GM21381 (cell line): Measurements from ENCODE around the gene SETD2.
A peak's percentile ranks its signal among the peaks of the same experiment; 100 is the strongest.

Experiments
- ATAC-seq: cut with Tn5 transposase; IDR thresholded peaks from one replicate; pipeline ENCODE4 v1.9.1; 2021; ENCODE audit warnings: mild to moderate bottlenecking, moderate library complexity; ENCODE audit not compliant: unreplicated experiment

SETD2 gene

DNA sequence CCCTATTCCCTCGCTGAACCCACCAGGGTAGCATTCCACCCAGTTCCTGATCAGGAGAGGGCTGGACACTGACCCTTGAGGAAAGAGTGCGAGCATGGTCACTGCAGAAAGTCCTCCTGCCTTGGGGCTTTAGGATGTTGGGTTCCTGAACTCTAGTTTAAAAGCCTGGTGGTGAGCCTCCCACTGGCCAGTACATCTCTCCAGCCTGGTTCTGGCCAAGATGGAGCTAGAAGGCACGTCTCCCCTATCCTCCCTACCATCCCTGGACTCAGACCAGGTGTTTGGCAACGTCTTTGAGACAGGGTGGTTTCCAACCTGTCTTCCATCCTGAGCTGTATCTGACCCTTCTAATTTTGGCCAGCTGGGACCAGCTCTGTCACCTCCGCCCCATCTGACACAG lies 153.0 kb downstream of the SETD2 start:
- ATAC-seq = no peak

- no peak for ATAC-seq
Observed at GRCh38 chr3:47010111-47010712, 153.7 kb downstream of the SETD2 start.

DNA sequence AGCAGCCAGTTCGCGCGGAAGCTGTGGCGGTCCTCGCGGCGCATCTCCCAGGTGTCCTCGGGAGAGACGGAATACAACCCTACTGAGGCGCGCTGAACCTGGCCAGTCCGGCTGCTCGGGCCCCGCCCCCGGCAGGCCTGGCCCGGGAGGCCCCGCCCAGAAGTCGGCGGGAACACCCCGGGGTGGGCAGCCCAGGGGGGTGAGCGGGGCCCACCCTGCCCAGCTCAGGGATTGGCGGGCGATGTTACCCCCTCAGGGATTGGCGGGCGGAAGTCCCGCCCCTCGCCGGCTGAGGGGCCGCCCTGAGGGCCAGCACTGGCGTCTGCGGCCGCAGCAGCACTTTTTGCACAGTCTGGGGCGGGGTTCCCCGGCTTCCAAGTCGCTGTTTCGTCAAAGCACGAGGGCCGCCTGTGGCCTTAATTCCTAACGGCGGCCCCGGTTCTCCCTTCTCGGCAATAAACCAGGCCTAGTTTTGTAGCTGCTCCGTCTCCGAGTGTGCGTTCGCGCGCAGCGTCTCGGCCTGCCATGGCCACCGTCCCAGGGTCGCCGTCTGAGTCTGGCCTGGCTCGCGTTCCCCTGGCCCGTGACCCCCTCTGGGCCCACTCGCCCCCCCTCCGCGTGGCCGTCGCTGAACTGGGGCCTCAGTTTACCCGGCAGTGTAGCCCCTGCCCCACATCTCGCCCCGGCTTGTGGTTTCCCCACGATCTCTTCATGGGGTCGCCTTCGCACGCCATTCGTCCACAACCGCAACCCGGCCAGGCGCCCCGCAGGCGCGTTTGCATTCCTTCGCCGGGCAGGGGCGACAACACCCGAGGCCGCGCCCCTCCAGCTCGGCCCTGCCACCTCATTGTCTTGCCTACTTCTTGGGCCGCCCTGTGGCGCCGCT lies 154.4 kb downstream of the SETD2 start:
- peak; percentile 78 for ATAC-seq

GRCh38 chr3:47008851-47009224 lies 155.1 kb downstream of the SETD2 start:
- no peak for ATAC-seq

GRCh38 chr3:47008234-47008796 lies 155.6 kb downstream of the SETD2 start:
- ATAC-seq = no peak

DNA sequence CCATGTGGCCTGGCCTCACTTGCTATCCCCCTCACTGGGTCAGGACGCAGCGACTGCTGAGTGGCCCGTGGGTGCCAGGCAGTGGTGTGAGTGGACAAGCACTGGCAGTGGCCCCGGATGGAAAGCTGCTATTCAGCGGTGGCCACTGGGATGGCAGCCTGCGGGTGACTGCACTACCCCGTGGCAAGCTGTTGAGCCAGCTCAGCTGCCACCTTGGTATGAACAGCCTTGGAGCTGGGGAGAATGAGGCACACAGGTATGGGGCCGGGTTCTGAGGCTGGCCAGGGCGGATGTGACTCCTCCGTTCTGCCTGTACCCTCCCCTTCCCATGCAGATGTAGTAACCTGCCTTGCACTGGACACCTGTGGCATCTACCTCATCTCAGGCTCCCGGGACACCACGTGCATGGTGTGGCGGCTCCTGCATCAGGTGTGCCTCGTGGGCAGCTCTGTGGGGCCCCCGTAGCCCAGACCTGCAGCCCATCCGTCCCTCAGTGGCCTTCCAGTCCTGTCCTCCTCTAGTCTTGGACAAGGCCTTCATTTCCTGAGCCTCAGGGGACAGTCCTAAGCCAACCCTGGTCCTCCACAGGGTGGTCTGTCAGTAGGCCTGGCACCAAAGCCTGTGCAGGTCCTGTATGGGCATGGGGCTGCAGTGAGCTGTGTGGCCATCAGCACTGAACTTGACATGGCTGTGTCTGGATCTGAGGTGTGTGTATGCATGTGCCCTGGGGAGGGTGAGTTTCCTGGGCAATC lies 156.3 kb downstream of the SETD2 start:
- no peak for ATAC-seq

GRCh38 chr3:47007001-47007400 lies 156.9 kb downstream of the SETD2 start:
- no peak for ATAC-seq

GRCh38 chr3:47006145-47006651 lies 157.7 kb downstream of the SETD2 start:
- no peak for ATAC-seq

DNA sequence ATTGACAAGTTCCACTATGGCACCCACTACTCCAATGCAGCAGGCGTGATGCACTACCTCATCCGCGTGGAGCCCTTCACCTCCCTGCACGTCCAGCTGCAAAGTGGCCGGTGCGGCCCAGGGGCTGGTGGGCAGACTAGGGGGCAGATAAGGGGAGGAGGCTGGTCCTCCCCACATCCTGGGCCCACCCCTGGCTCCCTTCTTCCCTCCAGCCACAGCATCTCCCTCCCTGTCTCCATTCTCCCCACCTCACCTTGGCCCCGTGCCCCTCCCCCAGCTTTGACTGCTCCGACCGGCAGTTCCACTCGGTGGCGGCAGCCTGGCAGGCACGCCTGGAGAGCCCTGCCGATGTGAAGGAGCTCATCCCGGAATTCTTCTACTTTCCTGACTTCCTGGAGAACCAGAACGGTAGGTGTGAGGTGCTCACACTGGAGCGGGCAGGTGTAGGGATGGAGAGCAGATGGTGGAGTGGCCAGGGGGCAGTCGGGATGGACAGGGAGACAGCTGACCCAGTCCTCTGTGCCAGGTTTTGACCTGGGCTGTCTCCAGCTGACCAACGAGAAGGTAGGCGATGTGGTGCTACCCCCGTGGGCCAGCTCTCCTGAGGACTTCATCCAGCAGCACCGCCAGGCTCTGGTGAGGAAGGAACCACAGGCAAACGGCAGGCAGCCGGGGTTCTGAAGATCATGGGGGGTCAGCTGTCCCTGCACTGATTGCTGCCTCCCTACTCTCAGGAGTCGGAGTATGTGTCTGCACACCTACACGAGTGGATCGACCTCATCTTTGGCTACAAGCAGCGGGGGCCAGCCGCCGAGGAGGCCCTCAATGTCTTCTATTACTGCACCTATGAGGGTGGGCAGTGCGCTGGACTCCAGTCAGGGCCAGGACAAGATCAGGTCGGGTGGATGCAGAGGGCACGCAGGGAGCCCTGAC lies 158.4 kb downstream of the SETD2 start:
- ATAC-seq = no peak

- no peak for ATAC-seq
Observed at GRCh38 chr3:47004369-47005211, 159.3 kb downstream of the SETD2 start.

GRCh38 chr3:47003461-47004368 lies 160.2 kb downstream of the SETD2 start:
- ATAC-seq = no peak

DNA sequence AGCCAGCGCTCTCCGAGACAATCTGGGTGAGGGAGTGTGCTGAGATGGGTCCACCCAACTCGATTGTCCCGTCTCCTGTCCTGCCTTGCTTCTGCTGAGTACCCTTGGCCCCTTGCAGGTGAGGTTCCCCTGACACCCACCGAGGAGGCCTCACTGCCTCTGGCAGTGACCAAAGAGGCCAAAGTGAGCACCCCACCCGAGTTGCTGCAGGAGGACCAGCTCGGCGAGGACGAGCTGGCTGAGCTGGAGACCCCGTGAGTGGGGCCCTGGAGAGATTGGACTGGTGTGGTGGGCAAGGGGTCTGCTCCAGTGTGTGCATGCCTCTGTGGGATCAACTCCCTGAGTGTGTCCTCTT lies 160.9 kb downstream of the SETD2 start:
- ATAC-seq = no peak

GRCh38 chr3:47002171-47003055 lies 161.5 kb downstream of the SETD2 start:
- no peak for ATAC-seq

GRCh38 chr3:47001731-47002170 lies 162.2 kb downstream of the SETD2 start:
- no peak for ATAC-seq

DNA sequence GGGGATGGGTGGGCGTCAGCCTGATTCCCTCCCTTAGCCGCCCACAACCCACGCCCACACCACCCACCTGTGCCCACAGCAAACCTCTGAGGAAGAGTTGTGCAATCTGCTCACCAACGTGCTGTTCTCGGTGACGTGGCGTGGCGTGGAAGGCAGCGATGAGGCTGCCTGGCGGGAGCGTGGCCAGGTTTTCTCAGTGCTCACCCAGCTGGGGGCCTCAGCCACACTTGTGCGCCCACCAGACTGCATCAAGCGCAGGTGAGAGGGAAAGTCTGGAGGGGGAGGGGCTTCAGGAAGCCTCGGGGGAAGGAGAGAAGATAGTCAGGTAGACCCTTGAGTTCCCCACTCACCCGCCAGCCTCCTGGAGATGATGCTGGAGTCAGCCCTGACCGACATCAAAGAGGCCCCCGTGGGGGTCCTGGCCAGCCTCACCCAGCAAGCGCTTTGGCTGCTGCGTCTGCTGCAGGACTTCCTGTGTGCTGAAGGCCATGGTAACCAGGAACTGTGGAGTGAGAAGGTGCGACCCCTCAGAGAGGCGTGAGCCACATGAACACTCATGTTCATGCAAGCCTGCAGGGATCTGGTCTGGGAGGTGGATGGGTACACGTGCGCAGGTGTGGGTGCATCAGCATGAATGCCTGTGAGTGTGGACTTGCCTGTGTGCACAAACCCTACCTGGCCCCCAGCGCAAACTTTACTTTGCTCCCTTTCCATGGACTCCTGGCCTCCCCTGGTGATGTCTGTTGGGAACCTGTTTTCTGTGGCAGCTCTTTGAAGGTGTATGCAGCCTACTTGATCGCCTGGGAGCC lies 162.8 kb downstream of the SETD2 start:
- no peak for ATAC-seq

GRCh38 chr3:47000198-47000815 lies 163.6 kb downstream of the SETD2 start:
- ATAC-seq = no peak
